A549 (cell line): Measurements from ENCODE around the gene GON7.

ENCODE experiments used
- CEBPB ChIP-seq, 2 experiments: fragments of >200 bp in 1 of 2; sonication (Bioruptor Twin) in 1 of 2; formaldehyde crosslinking in 1 of 2; IDR thresholded peaks; 2 replicates each; pipeline ENCODE4 v1.6.1; 2012 to 2016
- CTCF ChIP-seq: fragments of >200 bp; sonication (Bioruptor Twin); formaldehyde crosslinking; IDR thresholded peaks from 3 replicates; pipeline ENCODE4 v1.5.1; 2016
- EP300 ChIP-seq, 2 experiments: fragments of >200 bp; sonication (Bioruptor Twin); formaldehyde crosslinking; IDR thresholded peaks; 2 replicates in 1 of 2; 3 replicates in 1 of 2; pipeline ENCODE4 v1.6.1; 2016 to 2017
- NPAS2 ChIP-seq: fragments of 250-450 bp; sonication (Bioruptor Pico); IDR thresholded peaks from 2 replicates; pipeline ENCODE4 v1.8.0; 2022; ENCODE audit warnings: mild to moderate bottlenecking, moderate library complexity, borderline replicate concordance
- POLR2A ChIP-seq: IDR thresholded peaks from 2 replicates; pipeline ENCODE4 v1.6.1; 2012; ENCODE audit warnings: mild to moderate bottlenecking, low read length
- POLR2AphosphoS2 ChIP-seq: conservative IDR thresholded peaks from 2 replicates; pipeline ENCODE4 v1.6.1; 2012; ENCODE audit warnings: low read length, improper control_type of control experiment, inconsistent platforms
- RAD21 ChIP-seq, 2 experiments: fragments of >200 bp in 1 of 2; sonication (Bioruptor Twin) in 1 of 2; formaldehyde crosslinking in 1 of 2; IDR thresholded peaks in 1 of 2; conservative IDR thresholded peaks in 1 of 2; 2 replicates in 1 of 2; 3 replicates in 1 of 2; pipeline ENCODE4 v1.6.1; 2012 to 2018; ENCODE audit warnings: inconsistent platforms in 1 of 2

- no peak for TF ChIP-seq POLR2A
- no peak for TF ChIP-seq RAD21 (conservative IDR thresholded peaks at IDR 0.05 in 1 of 2, IDR thresholded peaks at IDR 0.05 in 1 of 2)
- no peak for TF ChIP-seq CTCF
- no peak for TF ChIP-seq NPAS2 (CRISPR knock-in tag)
- TF ChIP-seq POLR2AphosphoS2, result no peak
- TF ChIP-seq CEBPB (IDR thresholded peaks at IDR 0.05), result no peak
- TF ChIP-seq EP300 (IDR thresholded peaks at IDR 0.05), result no peak
Measured at GRCh38 chr14:93245764-93246420, 39.0 kb upstream of the GON7 start.
